HepG2 (cell line): Measurements from ENCODE around the gene RAB22A. TPM values are rescaled to one million over a fixed set of nuclear protein-coding genes. Genes with fewer than 3 reads are reported as not detected.

ENCODE experiments used
- ATAC-seq: fragments of 200-7000 bp; cut with Tn5 transposase; 3 replicates; pipeline ENCODE4 v1.9.1; 2020; ENCODE audit warnings: mild to moderate bottlenecking, moderate library complexity
- BruUV-seq: library from RNA; stranded (reverse); fragments of 400-500 nt; replicated peaks from 2 replicates; lab custom pipeline; 2021; lab: Mats Ljungman, UMichigan
- CTCF ChIA-PET: fragments of 300-600 bp; formaldehyde crosslinking; extraction: SDS; loops from one replicate; lab custom pipeline; 2021; ENCODE audit warnings: low total read pairs, inconsistent platforms, low intra/inter-chr PET ratio; lab: Yijun Ruan, JAX
- POLR2A ChIA-PET: fragments of 350-600 bp; sonication (Branson Sonifier 250); formaldehyde crosslinking; loops from one replicate; lab custom pipeline; 2020; ENCODE audit warnings: antibody characterized with exemption, inconsistent platforms; lab: Yijun Ruan, JAX
- DNase-seq: peaks from one replicate; pipeline ENCODE4 v3.0.0-alpha.2; 2015; ENCODE audit warnings: low spot score
- FAIRE-seq: peaks from 3 replicates; lab custom pipeline; 2011; peaks lifted over from hg19 to GRCh38; lab: Jason Lieb, UNC
- H2AFZ ChIP-seq: one replicate; pipeline ENCODE4 v1.6.1; 2011; ENCODE audit warnings: low read length, inconsistent platforms
- H3K27ac ChIP-seq: fragments of 300-600 bp; 3 replicates; pipeline ENCODE4 v1.8.0; 2011; ENCODE audit warnings: mixed run types, mild to moderate bottlenecking, mixed read lengths, low read length, inconsistent platforms; ENCODE audit not compliant: insufficient read depth; ENCODE audit errors: extremely low read length
- H3K27me3 ChIP-seq, 2 experiments: fragments of 200-600 bp in 1 of 2; 2 replicates in 1 of 2; 3 replicates in 1 of 2; pipeline versions ENCODE4 v1.6.0 to v1.8.0; 2011; ENCODE audit warnings: low read length in 2 of 2, mild to moderate bottlenecking in 2 of 2, moderate library complexity in 2 of 2, inconsistent platforms in 1 of 2; ENCODE audit not compliant: insufficient read depth in 2 of 2, control insufficient read depth in 1 of 2
- H3K36me3 ChIP-seq, 2 experiments: fragments of 200-600 bp in 1 of 2; replicated peaks in 1 of 2; 2 replicates in 1 of 2; 3 replicates in 1 of 2; pipeline versions ENCODE4 v1.5.1 to v1.8.0; 2011; ENCODE audit warnings: low read length in 2 of 2, inconsistent platforms in 1 of 2; ENCODE audit not compliant: insufficient read depth in 2 of 2, control insufficient read depth in 1 of 2
- H3K4me1 ChIP-seq: 2 replicates; pipeline ENCODE4 v1.5.1; 2012; ENCODE audit warnings: low read length, inconsistent platforms; ENCODE audit not compliant: insufficient read depth
- H3K4me2 ChIP-seq: 2 replicates; pipeline ENCODE4 v1.6.0; 2011; ENCODE audit warnings: low read depth, low read length, inconsistent platforms
- H3K4me3 ChIP-seq, 3 experiments: fragments of 200-600 bp in 1 of 3; sonication (generic), shearing (Covaris generic) in 1 of 3; replicated peaks in 1 of 3; 2 replicates each; pipeline ENCODE4 v1.5.1; 2011 to 2016; ENCODE audit warnings: low read length in 3 of 3, inconsistent platforms in 2 of 3, low read depth in 2 of 3, mild to moderate bottlenecking in 2 of 3, control low read depth in 1 of 3, mixed read lengths in 1 of 3; ENCODE audit not compliant: insufficient read depth in 1 of 3
- H3K79me2 ChIP-seq: one replicate; pipeline ENCODE4 v1.6.1; 2011; ENCODE audit warnings: low read length, inconsistent platforms; ENCODE audit not compliant: insufficient read depth
- H3K9ac ChIP-seq: 2 replicates; pipeline ENCODE4 v1.6.0; 2011; ENCODE audit warnings: mild to moderate bottlenecking, low read depth, low read length, inconsistent platforms; ENCODE audit not compliant: insufficient read depth
- H3K9me3 ChIP-seq: 2 replicates; pipeline ENCODE4 v1.5.1; 2012; ENCODE audit warnings: mild to moderate bottlenecking, low read length
- H4K20me1 ChIP-seq: 2 replicates; pipeline ENCODE4 v1.6.0; 2011; ENCODE audit warnings: inconsistent platforms, mild to moderate bottlenecking, low read length, moderate library complexity; ENCODE audit not compliant: insufficient read depth
- EHMT2 ChIP-seq: fragments of 200-600 bp; sonication (generic); IDR thresholded peaks from 2 replicates; pipeline ENCODE4 v1.7.0; 2017; ENCODE audit warnings: antibody characterized with exemption, low read depth, low read length, borderline replicate concordance
- HCFC1 ChIP-seq: fragments of 150-350 bp; IDR thresholded peaks from 2 replicates; pipeline ENCODE4 v1.6.1; 2014; ENCODE audit warnings: low read depth, low read length
- NPAS2 ChIP-seq: sonication (generic); formaldehyde crosslinking; IDR thresholded peaks from 2 replicates; pipeline ENCODE4 v1.8.0; 2022; ENCODE audit warnings: mild to moderate bottlenecking, missing genetic modification reagents, borderline replicate concordance
- SNRNP70 ChIP-seq: fragments of 200-400 bp; formaldehyde crosslinking; IDR thresholded peaks from 2 replicates; pipeline ENCODE4 v1.6.1; 2017; ENCODE audit warnings: mild to moderate bottlenecking, low read depth, low read length, moderate library complexity
- ZNF274 ChIP-seq: sonication (generic); formaldehyde crosslinking; IDR thresholded peaks from 2 replicates; pipeline ENCODE4 v1.5.1; 2020; ENCODE audit warnings: mild to moderate bottlenecking, missing genetic modification reagents
- ZNF569 ChIP-seq: sonication (generic); formaldehyde crosslinking; IDR thresholded peaks from 2 replicates; pipeline ENCODE4 v1.5.0; 2020; ENCODE audit warnings: mild to moderate bottlenecking, missing genetic modification reagents, moderate library complexity, borderline replicate concordance
- ZNF609 ChIP-seq: sonication (generic); formaldehyde crosslinking; IDR thresholded peaks from 2 replicates; pipeline ENCODE4 v1.4.0; 2020; ENCODE audit warnings: mild to moderate bottlenecking, missing genetic modification reagents, borderline replicate concordance
- ZNF616 ChIP-seq: sonication (generic); formaldehyde crosslinking; IDR thresholded peaks from 2 replicates; pipeline ENCODE4 v1.5.0; 2020; ENCODE audit warnings: low read depth, mild to moderate bottlenecking, missing genetic modification reagents
- ZNF788 ChIP-seq: sonication (generic); formaldehyde crosslinking; IDR thresholded peaks from 2 replicates; pipeline ENCODE4 v1.5.0; 2020; ENCODE audit warnings: mild to moderate bottlenecking, missing genetic modification reagents, borderline replicate concordance
- WGBS: methylation state at CpG from one replicate; pipeline ENCODE4 v1.1.6; 2017; ENCODE audit warnings: low lambda C conversion rate; 5-methylcytosine and 5-hydroxymethylcytosine counted together
- in situ Hi-C: cut with HindIII; loops from 2 replicates; pipeline ENCODE4 v1.10.0; 2017; ENCODE audit warnings: low pct_unique_long_range_greater_than_20kb; ENCODE audit not compliant: extremely low pct_ligation_motif_present
- intact Hi-C: fragments of 100-400 bp; cut with micrococcal nuclease; formaldehyde crosslinking; loops from one replicate; pipeline ENCODE4 v1.10.0; 2022; ENCODE audit not compliant: unreplicated experiment
- polyA plus RNA-seq, 8 experiments: library from polyadenylated mRNA; depleted of rRNA in 3 of 8; stranded (reverse) in 7 of 8; unstranded in 1 of 8; fragments of >200 nt; fragmentation: Illumina TruSeq in 4 of 8; extraction: Trizol in 4 of 8; gene quantifications; 2 replicates each; pipeline versions ENCODE4 v1.2.1 to v1.2.3, GENCODE V29; 2011 to 2016; ENCODE audit warnings: low read depth in 4 of 8, missing spikeins in 1 of 8, mixed read lengths in 1 of 8; ENCODE audit not compliant: insufficient read depth in 1 of 8
- total RNA-seq, 5 experiments: library from RNA; depleted of rRNA; stranded (reverse); fragments of >200 nt; fragmentation: Illumina TruSeq; extraction: Trizol; gene quantifications; 2 replicates each; pipeline ENCODE4 v1.2.3, GENCODE V29; 2016; ENCODE audit warnings: low read depth in 1 of 5
- TF ChIP-seq, protein P1 (sequence below): sonication (generic); formaldehyde crosslinking; IDR thresholded peaks from 2 replicates; pipeline ENCODE4 v1.9.0; 2022; ENCODE audit warnings: low read depth, missing genetic modification reagents

The RAB22A gene
- total and polyA plus RNA-seq, 2 of the 13 experiments (the other 11 are each of a cell fraction or from before 2014, with no cell fraction given) = 10.7 to 11.2 TPM

DNA sequence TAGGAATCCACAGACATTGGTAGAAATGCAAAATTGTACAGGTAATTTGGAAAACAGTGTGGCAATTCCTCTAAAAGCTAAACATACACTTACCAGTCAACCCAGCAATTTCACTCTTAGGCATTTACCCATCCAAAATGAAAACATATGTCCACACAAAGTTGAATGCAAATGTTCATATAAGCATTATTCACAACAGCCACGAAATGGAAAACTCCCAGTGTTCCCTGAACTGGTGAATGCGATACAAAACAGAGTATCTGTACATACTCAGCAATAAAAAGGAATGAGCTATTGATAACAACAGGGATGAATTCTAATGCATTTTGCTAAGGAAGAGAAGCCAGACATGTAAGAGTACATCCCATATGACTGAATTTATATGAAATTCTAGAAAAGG, 32.4 kb upstream of the RAB22A start:
- WGBS = 32% methylated on average over 2 of the region's 2 CpGs
- H3K36me3 ChIP-seq = no peaks in the 10 kb centered on the region
- H3K4me1 ChIP-seq = no peaks in the 10 kb centered on the region
- DNase-seq (no peak), FAIRE-seq (no peak), ATAC-seq (no peak)
- ChIA-PET POLR2A (no interaction called here), CTCF (no interaction called here)
- H3K27me3 ChIP-seq = no peaks in the 10 kb centered on the region; a peak in 1 of 5 replicates
- H3K9ac ChIP-seq = no peak overlapping the region
- no peaks in the 10 kb centered on the region for H3K9me3 ChIP-seq
- H3K27ac ChIP-seq = no peak overlapping the region
- intact Hi-C loops = no loop called here
- BruUV-seq = no TSS peak
- no peak overlapping the region for H3K4me2 ChIP-seq
- TF ChIP-seq ZNF274 (no peak), NPAS2 (CRISPR knock-in tag) (no peak), ZNF616 (CRISPR knock-in tag) (no peak), ZNF788 (CRISPR knock-in tag) (no peak), HCFC1 (no peak), ZNF609 (no peak), EHMT2 (no peak), SNRNP70 (no peak), ZNF569 (CRISPR knock-in tag) (no peak)
- TF ChIP-seq, protein P1, sequence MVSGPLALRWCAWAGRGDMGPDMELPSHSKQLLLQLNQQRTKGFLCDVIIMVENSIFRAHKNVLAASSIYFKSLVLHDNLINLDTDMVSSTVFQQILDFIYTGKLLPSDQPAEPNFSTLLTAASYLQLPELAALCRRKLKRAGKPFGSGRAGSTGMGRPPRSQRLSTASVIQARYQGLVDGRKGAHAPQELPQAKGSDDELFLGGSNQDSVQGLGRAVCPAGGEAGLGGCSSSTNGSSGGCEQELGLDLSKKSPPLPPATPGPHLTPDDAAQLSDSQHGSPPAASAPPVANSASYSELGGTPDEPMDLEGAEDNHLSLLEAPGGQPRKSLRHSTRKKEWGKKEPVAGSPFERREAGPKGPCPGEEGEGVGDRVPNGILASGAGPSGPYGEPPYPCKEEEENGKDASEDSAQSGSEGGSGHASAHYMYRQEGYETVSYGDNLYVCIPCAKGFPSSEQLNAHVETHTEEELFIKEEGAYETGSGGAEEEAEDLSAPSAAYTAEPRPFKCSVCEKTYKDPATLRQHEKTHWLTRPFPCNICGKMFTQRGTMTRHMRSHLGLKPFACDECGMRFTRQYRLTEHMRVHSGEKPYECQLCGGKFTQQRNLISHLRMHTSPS (CRISPR knock-in tag) = no peak
- TF ChIP-seq, all 625 proteins: peak for 0
- no peak overlapping the region for H2AFZ ChIP-seq
- no peak overlapping the region for H3K4me3 ChIP-seq
- no peaks in the 10 kb centered on the region for H3K79me2 ChIP-seq
- in situ Hi-C loops = no loop called here
- no peaks in the 10 kb centered on the region for H4K20me1 ChIP-seq
